Endothelial cell of umbilical vein (primary cell): Measurements from ENCODE around the gene PKN1.

Experiments
- CTCF ChIP-seq, 2 donors: IDR thresholded peaks; 1 replicate in 1 of 2; 2 replicates in 1 of 2; pipeline ENCODE4 v1.5.1; 2011; ENCODE audit warnings: low read length in 2 of 2, mild to moderate bottlenecking in 2 of 2, moderate library complexity in 2 of 2, control low read depth in 1 of 2, inconsistent platforms in 1 of 2, low read depth in 1 of 2; ENCODE audit not compliant: insufficient read depth in 1 of 2; ENCODE audit errors: extremely low read depth in 1 of 2
- JUN ChIP-seq: IDR thresholded peaks from 2 replicates; pipeline ENCODE4 v1.6.1; 2011; ENCODE audit warnings: borderline replicate concordance, low read depth; ENCODE audit not compliant: insufficient read length, insufficient read depth
- MAX ChIP-seq: IDR thresholded peaks from 2 replicates; pipeline ENCODE4 v1.6.1; 2011; ENCODE audit not compliant: insufficient read depth, insufficient read length
- POLR2A ChIP-seq: IDR thresholded peaks from 2 replicates; pipeline ENCODE4 v1.6.1; 2012; ENCODE audit warnings: low read depth, mild to moderate bottlenecking, control low read depth, low read length
- POLR2AphosphoS5 ChIP-seq: IDR thresholded peaks from 2 replicates; pipeline ENCODE4 v1.6.1; 2012; ENCODE audit warnings: low read depth, mild to moderate bottlenecking, control low read depth, low read length, moderate library complexity; ENCODE audit not compliant: insufficient read depth

GRCh38 chr19:14434543-14435319, 1.6 kb downstream of the PKN1 start:
- TF ChIP-seq CTCF (IDR thresholded peaks at IDR 0.05; ENCODE audit: extremely low read depth in 1 of 2, insufficient read depth in 1 of 2, low read depth in 1 of 2, low read length in 2 of 2): no peak
- TF ChIP-seq POLR2AphosphoS5: peak; percentile 94
- peak; percentile 10 for TF ChIP-seq POLR2A
- no peak for TF ChIP-seq JUN
- TF ChIP-seq MAX: no peak
